GM12865 (cell line): ENCODE measurements around the gene TMEM9B.

Source experiments
- DNase-seq: peaks from one replicate; pipeline ENCODE4 v3.0.0; 2010; ENCODE audit warnings: low read depth
- H3K4me3 ChIP-seq: 2 replicates; pipeline ENCODE4 v1.5.1; 2011; ENCODE audit warnings: mild to moderate bottlenecking, low read depth, low read length, control low read depth
- TF ChIP-seq, protein P1 (sequence below): IDR thresholded peaks from 2 replicates; pipeline ENCODE4 v1.5.1; 2011; ENCODE audit warnings: low read length, control low read depth, low read depth, inconsistent platforms; ENCODE audit not compliant: insufficient read depth; ENCODE audit errors: missing control alignments

Gene TMEM9B

DNA sequence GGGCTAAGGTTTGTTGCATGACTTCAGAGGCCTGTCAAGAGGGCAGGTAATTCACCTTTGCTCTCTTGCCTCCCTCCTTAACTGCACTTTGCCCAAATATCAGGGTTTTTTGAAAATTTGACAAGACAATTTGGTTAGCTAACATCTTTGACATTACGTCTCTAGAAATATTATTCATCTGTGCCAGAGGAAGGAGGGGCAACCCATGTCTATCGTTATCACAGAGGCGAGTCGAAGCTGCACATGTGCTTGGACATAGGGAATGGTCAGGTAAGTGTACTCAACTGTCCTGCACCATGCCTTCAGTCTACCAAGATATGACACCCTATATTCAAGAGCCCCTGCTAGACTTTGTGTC is 49.6 kb downstream of the TMEM9B start:
- H3K4me3 ChIP-seq, result no peak overlapping the region
- TF ChIP-seq, protein P1, sequence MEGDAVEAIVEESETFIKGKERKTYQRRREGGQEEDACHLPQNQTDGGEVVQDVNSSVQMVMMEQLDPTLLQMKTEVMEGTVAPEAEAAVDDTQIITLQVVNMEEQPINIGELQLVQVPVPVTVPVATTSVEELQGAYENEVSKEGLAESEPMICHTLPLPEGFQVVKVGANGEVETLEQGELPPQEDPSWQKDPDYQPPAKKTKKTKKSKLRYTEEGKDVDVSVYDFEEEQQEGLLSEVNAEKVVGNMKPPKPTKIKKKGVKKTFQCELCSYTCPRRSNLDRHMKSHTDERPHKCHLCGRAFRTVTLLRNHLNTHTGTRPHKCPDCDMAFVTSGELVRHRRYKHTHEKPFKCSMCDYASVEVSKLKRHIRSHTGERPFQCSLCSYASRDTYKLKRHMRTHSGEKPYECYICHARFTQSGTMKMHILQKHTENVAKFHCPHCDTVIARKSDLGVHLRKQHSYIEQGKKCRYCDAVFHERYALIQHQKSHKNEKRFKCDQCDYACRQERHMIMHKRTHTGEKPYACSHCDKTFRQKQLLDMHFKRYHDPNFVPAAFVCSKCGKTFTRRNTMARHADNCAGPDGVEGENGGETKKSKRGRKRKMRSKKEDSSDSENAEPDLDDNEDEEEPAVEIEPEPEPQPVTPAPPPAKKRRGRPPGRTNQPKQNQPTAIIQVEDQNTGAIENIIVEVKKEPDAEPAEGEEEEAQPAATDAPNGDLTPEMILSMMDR, result no peak

DNA sequence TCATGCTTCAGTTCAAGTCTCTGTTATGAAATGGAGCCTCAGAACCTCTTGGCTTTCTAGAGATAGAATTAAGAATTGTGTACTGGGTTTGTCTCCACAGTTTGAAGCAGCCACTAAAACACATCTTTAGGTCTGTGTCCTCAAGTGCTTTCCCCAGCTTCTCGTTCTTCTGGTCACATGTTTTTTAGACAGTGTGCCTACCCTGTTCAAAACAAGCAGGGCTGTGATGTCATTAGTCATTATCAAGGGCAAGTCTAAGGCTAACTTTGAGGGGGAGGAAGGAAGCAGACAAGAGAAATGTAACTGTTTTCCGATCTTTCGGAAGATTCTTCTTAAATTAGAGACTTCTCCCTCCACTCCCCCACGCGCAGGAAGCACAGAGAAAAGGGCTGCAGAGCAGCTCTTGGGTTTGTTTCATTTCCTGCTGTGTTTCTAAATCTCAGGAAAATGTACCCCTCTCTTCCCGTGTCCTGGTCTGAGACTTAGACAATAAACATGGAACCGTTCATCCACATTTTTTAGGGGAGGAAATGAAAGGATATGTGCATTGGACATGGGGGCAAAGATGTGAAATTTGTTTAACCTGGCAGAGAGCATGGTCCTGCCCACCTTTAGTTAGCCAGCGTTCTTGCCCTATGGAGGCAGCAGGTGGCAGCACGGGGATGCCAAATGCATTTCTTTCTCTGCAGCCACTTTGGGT is 50.1 kb downstream of the TMEM9B start:
- TF ChIP-seq, protein P1, result peak; percentile 75
- DNase-seq, result peak; percentile 58
- peak overlapping the region; percentile 29 for H3K4me3 ChIP-seq

More for the DNA sequence above, 49.6 kb downstream of the TMEM9B start:
- no peak for DNase-seq

DNA sequence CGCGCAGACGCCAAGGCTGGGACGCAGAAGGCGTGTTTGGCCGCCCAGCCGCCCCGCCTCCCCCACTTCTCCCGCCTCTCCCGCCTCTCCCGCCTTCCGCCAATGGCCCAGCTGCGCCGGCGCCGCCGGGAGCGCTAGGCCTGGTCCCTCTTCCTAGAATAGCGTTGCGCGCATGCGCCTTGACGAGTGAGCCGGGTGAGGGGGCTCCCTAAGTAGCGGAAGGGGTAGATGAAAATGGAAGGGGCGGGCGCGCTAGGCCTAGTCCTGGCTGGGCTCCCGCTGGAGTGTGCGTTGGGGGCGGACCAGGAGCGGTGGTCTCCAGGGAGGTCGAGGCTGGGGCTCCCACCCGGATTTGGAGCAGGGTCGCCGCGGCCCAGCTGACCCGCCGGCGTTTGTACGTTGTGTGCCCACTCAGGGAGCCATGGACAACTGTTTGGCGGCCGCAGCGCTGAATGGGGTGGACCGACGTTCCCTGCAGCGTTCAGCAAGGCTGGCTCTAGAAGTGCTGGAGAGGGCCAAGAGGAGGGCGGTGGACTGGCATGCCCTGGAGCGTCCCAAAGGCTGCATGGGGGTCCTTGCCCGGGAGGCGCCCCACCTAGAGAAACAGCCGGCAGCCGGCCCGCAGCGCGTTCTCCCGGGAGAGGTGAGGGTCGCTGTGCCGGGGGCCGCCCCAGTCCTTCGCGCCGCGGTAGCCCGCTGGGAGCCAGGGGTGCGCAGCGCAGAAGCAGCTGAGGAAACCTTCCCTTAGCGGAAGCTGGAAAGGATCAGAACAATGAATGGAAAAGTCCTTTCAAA is 53.0 kb downstream of the TMEM9B start, which contains the start of gene AKIP1:
Gene AKIP1, plus strand, starts transcription at position 161 of the 795 bp plus-strand sequence. Its CDS starts 261 bp downstream, at position 422.
- peak; percentile 95 for DNase-seq
- peak within 1 kb of the TSS; percentile 86 for H3K4me3 ChIP-seq

DNA sequence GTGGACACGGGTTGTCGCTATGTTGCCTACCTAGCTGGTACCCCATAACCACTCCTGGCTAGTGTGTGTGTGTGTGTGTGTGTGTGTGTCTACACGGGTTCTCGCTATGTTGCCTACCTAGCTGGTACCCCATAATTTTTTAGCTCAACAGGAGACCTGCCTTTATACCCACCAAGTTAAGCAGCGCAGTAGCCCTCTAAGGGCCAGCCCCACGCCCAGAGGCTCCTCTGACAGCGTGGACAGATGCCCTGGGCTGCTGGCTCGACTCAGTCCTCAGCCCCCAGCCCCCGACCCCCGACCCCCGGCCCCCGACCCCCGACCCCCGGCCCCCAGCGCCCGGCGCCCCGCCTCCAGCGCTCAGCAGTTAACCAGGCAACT is 53.6 kb downstream of the TMEM9B start:
- TF ChIP-seq, protein P1, result no peak
- peak overlapping the region; percentile 86 for H3K4me3 ChIP-seq
- no peak for DNase-seq

More for the DNA sequence above, 53.0 kb downstream of the TMEM9B start, which contains the start of gene AKIP1:
- TF ChIP-seq, protein P1, result no peak

DNA sequence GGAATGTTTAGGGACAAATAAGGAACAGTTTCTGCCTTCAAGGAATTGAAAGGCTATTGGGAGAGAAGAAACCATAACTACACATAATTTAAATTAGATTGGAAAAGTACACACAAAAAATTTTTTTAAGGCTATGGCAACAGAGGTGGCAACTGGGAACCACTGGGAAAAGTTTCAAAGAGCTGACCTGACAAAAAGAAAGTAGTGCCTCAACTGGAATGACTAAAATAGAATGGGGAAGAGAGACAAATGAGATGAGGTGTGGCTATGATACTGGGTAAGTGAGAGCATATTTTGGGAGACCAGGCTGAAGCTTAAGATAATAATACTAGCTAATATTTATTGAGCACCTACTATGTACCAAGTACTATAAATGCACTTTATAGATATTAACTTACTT is 56.1 kb downstream of the TMEM9B start:
- no peak for DNase-seq

DNA sequence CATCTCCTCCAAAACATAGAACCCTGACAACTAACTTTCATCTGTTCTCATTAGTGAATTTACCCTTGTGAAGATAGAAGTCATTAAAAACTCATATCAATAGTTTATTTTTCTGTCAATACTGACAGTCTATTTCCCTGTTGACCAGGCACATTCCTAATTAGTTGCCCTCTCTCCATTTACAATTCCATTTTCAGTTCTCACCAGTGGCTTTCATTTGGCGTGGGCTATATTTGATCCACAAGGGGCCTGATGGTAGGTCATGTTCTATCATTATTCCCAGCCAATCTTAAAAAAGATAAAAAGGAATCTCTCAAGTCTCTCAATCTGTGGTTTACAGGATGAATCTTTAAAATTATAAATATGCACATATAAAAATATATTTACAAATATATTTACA is 57.1 kb downstream of the TMEM9B start:
- TF ChIP-seq, protein P1, result no peak
- H3K4me3 ChIP-seq, result no peak overlapping the region
- no peak for DNase-seq

More for the DNA sequence above, 56.1 kb downstream of the TMEM9B start:
- TF ChIP-seq, protein P1, result no peak
- no peak overlapping the region for H3K4me3 ChIP-seq
